Measurements from ENCODE around the gene GRK5.
A peak's percentile ranks its signal among the peaks of the same experiment; 100 is the strongest.

The GRK5 gene

GRCh38 chr10:119361037-119361436 is 153.7 kb downstream of the GRK5 start:
- DNase-seq (ENCODE audit: low spot score): no peak

GRCh38 chr10:119362122-119362521 is 154.8 kb downstream of the GRK5 start:
- no peak for DNase-seq (ENCODE audit: low spot score)

- DNase-seq (ENCODE audit: low spot score): no peak
These were observed 157.6 kb downstream of the GRK5 start for GRCh38 chr10:119364645-119365600.

- no peak for DNase-seq (ENCODE audit: low spot score)
These were observed 158.6 kb downstream of the GRK5 start for GRCh38 chr10:119365773-119366599.

GRCh38 chr10:119367841-119368549 is 160.6 kb downstream of the GRK5 start:
- no peak for DNase-seq (ENCODE audit: low spot score)

- no peak for DNase-seq (ENCODE audit: low spot score)
These were observed 161.2 kb downstream of the GRK5 start for GRCh38 chr10:119368581-119368980.

GRCh38 chr10:119368991-119369869 is 161.9 kb downstream of the GRK5 start:
- no peak for DNase-seq (ENCODE audit: low spot score)

- no peak for DNase-seq (ENCODE audit: low spot score)
These were observed 162.9 kb downstream of the GRK5 start for GRCh38 chr10:119370111-119370741.

- DNase-seq (ENCODE audit: low spot score): no peak
These were observed 163.8 kb downstream of the GRK5 start for GRCh38 chr10:119370972-119371703.

- no peak for DNase-seq (ENCODE audit: low spot score)
These were observed 164.6 kb downstream of the GRK5 start for GRCh38 chr10:119371704-119372663.

- no peak for DNase-seq (ENCODE audit: low spot score)
These were observed 166.1 kb downstream of the GRK5 start for GRCh38 chr10:119373294-119374102.

GRCh38 chr10:119374236-119374635 is 166.9 kb downstream of the GRK5 start:
- no peak for DNase-seq (ENCODE audit: low spot score)

GRCh38 chr10:119375574-119376272 is 168.4 kb downstream of the GRK5 start:
- peak; percentile 74 for DNase-seq (ENCODE audit: low spot score)

- no peak for DNase-seq (ENCODE audit: low spot score)
These were observed 170.1 kb downstream of the GRK5 start for GRCh38 chr10:119377451-119377957.

GRCh38 chr10:119377958-119378736 is 170.8 kb downstream of the GRK5 start:
- no peak for DNase-seq (ENCODE audit: low spot score)

GRCh38 chr10:119378737-119379067 is 171.3 kb downstream of the GRK5 start:
- DNase-seq (ENCODE audit: low spot score): no peak
